T-helper 1 cell treated with Interleukin-12 subunit alpha and Interleukin-12 subunit beta and Interleukin-4 antibody, amounts not matched to agents 30 μg/mL and 1 μg/mL, for 36 hours (primary cell): Measurements from ENCODE around the gene ACVR1B.

Experiments
- H3K27ac Mint-ChIP-seq: one replicate; pipeline ENCODE4 v1.8.0; 2021; ENCODE audit warnings: mild to moderate bottlenecking, mixed read lengths
- H3K27me3 Mint-ChIP-seq: one replicate; pipeline ENCODE4 v1.8.0; 2021; ENCODE audit warnings: low read depth, mixed read lengths
- H3K36me3 Mint-ChIP-seq: one replicate; pipeline ENCODE4 v1.8.0; 2021; ENCODE audit warnings: low read depth, mixed read lengths
- H3K4me1 Mint-ChIP-seq: one replicate; pipeline ENCODE4 v1.8.0; 2021; ENCODE audit warnings: low read depth, mixed read lengths
- H3K4me3 Mint-ChIP-seq: one replicate; pipeline ENCODE4 v1.8.0; 2021; ENCODE audit warnings: mild to moderate bottlenecking, moderate library complexity, mixed read lengths
- H3K9me3 Mint-ChIP-seq: one replicate; pipeline ENCODE4 v1.8.0; 2021; ENCODE audit warnings: mixed read lengths

ACVR1B gene

DNA sequence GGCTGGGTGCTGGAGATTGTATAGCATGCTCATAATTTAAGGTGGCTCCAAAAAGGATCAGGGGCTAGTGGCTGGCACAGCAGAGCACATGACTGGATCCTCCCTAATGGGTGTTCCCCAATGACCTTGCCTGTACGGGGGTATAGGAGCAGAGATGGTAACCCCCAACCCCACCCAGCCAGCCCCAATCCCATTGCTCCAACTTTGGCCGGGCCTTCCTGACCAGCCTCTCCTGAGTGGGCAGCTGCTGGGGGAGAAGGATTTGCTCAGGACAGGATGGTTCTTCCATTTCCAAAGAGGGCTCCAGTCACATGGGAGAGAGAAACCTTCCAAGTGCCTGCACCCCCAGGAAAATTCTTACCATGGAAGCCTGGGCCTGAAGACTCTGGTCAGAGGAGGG lies 84.4 kb downstream of the ACVR1B start:
- no peak overlapping the region for H3K27ac Mint-ChIP-seq
- H3K9me3 Mint-ChIP-seq = no peaks in the 10 kb centered on the region
- peak overlapping the region; percentile 42 for H3K4me3 Mint-ChIP-seq
- H3K4me1 Mint-ChIP-seq = peaks cover 27% of the 10 kb centered on the region
- peaks cover 49% of the 10 kb centered on the region for H3K27me3 Mint-ChIP-seq
- no peaks in the 10 kb centered on the region for H3K36me3 Mint-ChIP-seq

DNA sequence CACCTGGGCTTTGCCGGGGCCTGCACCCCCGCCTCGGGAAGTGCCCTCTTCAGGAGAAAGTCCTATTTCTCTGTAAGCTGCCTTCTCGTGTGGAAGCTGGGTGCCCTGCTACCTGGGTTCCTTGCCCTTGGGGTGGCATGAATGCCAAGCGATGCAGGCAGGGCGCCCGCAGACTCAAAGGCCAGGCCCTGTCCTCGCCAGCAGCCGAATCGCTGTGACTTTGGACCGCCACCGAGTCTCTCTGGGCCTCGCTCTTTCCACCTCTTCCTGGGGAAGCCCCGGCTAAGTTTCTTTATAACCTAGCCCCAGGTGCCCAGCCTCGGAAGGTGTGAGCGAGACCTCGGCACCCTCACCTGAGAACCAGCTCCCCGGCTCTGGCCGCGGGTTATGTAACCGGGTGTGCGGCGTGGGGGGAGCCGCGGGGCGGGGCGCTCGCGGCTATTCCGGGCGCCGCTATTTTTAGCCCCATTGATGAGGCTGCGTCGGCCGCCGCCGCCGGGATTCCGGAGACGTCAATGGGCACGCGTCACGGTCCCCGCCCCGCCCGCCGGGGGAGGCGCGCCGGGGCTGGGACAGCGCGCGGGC lies 85.2 kb downstream of the ACVR1B start:
- Mint-ChIP-seq H3K4me3 (peak overlapping the region; percentile 42), H3K4me1 (peaks cover 29% of the 10 kb centered on the region), H3K27me3 (peaks cover 49% of the 10 kb centered on the region), H3K36me3 (no peaks in the 10 kb centered on the region), H3K9me3 (no peaks in the 10 kb centered on the region), H3K27ac (no peak overlapping the region)

- Mint-ChIP-seq H3K4me3 (no peak overlapping the region), H3K4me1 (peaks cover 33% of the 10 kb centered on the region), H3K36me3 (no peaks in the 10 kb centered on the region), H3K27me3 (peaks cover 47% of the 10 kb centered on the region), H3K9me3 (no peaks in the 10 kb centered on the region), H3K27ac (no peak overlapping the region)
These were observed 85.9 kb downstream of the ACVR1B start for GRCh38 chr12:52037248-52037861.

- no peaks in the 10 kb centered on the region for H3K9me3 Mint-ChIP-seq
- no peaks in the 10 kb centered on the region for H3K36me3 Mint-ChIP-seq
- H3K4me1 Mint-ChIP-seq = peaks cover 28% of the 10 kb centered on the region
- peak overlapping the region; percentile 27 for H3K27ac Mint-ChIP-seq
- H3K27me3 Mint-ChIP-seq = peaks cover 42% of the 10 kb centered on the region
- peak overlapping the region; percentile 63 for H3K4me3 Mint-ChIP-seq
These were observed 86.9 kb downstream of the ACVR1B start for GRCh38 chr12:52038447-52038846.

DNA sequence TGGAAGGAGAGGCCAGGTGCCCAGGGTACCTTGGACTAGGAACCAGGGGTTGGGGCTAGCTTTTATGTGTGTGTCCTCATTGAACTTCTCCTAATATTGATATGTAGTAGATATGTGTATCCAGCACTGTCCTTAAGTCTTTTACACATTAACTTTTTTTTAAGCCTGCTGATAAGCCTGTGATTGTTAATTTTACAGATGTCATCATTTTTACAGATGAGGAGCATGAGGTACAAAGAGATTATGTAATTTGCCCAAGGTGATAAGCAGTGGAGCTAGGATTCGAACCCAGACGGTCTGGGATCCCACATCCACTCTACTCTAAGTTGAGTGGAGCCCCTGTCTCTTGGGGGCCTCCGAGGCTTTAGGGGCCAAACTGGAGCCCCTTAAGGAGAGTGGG lies 89.5 kb downstream of the ACVR1B start:
- H3K27ac Mint-ChIP-seq = no peak overlapping the region
- peaks cover 23% of the 10 kb centered on the region for H3K4me1 Mint-ChIP-seq
- peaks cover 20% of the 10 kb centered on the region for H3K27me3 Mint-ChIP-seq
- H3K36me3 Mint-ChIP-seq = no peaks in the 10 kb centered on the region
- H3K4me3 Mint-ChIP-seq = no peak overlapping the region
- H3K9me3 Mint-ChIP-seq = no peaks in the 10 kb centered on the region

DNA sequence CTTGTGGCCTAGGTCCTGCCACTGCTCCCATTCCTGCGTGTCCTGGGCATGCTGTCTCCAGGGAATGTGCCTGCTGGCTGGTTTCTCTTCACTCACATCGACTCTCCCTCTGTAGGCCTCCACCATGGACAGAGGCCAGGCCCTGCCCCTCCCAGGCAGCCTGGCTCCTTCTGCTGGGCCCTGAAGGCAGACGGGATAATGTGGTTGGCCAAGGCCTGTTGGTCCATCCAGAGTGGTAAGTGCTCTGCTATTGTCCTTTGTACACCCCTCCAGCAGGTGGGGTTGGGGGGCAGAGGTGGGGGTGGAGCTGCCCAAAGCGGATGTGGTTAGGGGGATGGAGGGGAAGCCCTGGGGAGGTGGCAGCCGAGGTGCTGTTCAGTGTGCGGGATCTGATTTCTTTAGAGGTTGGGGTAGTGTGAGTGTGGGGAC lies 90.2 kb downstream of the ACVR1B start:
- Mint-ChIP-seq H3K27me3 (peaks cover 13% of the 10 kb centered on the region), H3K4me1 (peaks cover 26% of the 10 kb centered on the region), H3K27ac (no peak overlapping the region), H3K36me3 (no peaks in the 10 kb centered on the region), H3K9me3 (no peaks in the 10 kb centered on the region), H3K4me3 (no peak overlapping the region)

DNA sequence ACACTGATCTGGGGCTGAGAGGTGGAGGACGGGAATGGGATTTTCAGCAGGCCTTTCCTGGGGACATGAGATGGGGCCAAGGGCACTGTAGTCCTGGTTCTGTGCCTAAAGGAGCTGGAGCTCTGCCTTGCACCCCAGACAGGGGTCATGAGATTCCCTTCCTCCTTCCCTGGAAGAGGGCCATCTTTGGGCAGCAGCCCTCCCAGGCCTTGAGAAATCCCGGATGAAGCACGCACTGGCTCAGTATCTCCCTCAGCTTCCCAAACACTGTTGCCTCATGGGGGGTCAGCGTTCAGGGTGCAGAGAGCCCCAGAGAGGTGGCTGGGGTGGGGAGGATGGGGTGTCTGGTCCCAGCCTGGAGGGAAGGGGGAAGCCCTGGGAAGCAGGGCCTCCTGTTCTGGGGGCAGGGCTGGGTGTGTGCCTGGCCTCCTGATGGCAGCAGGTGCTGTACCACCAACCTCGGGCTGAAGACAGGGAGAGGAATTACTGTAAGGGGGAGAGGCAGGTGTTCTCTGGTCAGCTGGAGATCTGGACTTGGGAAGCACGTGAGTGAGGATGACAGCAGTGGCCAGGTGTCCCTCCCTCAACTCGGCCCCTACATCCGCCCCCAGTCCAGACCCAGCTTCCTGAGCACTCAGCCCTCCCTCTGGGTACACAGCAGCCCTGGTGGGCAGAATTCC lies 91.3 kb downstream of the ACVR1B start:
- Mint-ChIP-seq H3K9me3 (no peaks in the 10 kb centered on the region), H3K4me1 (peaks cover 26% of the 10 kb centered on the region), H3K27ac (no peak overlapping the region), H3K36me3 (no peaks in the 10 kb centered on the region), H3K27me3 (peaks cover 13% of the 10 kb centered on the region), H3K4me3 (no peak overlapping the region)

DNA sequence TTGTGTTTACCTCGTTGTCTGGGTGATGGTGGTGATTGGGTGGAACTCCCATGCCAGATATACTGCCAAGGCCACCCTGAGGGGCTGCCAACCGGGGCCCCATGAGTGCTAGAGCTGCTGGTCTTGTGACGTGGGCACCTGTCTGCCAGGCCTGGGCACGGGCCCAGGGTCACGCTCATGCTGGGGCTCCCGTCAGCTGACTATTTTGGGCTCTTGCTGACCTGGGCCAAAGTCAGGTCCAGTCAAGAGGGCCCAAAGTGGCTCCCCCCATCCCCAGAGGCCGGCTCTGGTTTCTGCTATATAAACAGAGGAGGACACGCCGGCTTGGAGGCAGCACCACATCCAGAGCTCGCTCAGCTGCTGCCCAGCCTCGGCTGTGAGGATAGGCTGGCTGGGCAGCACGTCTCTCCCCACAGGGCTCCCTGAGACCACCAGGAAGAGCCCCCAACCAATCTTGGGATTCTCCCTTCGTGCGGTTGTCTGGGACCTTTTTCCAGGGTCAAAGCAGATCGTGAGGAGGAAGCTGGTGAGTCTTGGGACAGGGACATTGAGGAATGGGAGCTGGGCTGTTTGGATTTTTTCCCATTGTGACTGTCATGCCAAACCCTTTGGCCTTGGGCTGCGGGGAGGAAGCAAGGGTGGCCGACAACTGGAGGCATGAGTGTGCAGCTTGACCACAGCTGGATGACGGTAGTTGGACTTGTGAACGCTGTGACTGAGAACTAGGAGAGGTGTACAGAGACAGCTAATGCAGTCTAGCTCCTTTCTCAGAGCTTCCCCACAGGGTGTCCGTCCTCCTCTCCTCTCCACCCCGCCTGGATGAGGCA lies 92.1 kb downstream of the ACVR1B start:
- H3K4me1 Mint-ChIP-seq = peaks cover 22% of the 10 kb centered on the region
- no peak overlapping the region for H3K4me3 Mint-ChIP-seq
- no peaks in the 10 kb centered on the region for H3K36me3 Mint-ChIP-seq
- H3K9me3 Mint-ChIP-seq = no peaks in the 10 kb centered on the region
- H3K27ac Mint-ChIP-seq = no peak overlapping the region
- H3K27me3 Mint-ChIP-seq = peaks cover 8% of the 10 kb centered on the region

- H3K4me3 Mint-ChIP-seq = no peak overlapping the region
- peaks cover 11% of the 10 kb centered on the region for H3K27me3 Mint-ChIP-seq
- peaks cover 26% of the 10 kb centered on the region for H3K4me1 Mint-ChIP-seq
- H3K36me3 Mint-ChIP-seq = no peaks in the 10 kb centered on the region
- no peaks in the 10 kb centered on the region for H3K9me3 Mint-ChIP-seq
- no peak overlapping the region for H3K27ac Mint-ChIP-seq
These were observed 92.9 kb downstream of the ACVR1B start for GRCh38 chr12:52044292-52044983.

DNA sequence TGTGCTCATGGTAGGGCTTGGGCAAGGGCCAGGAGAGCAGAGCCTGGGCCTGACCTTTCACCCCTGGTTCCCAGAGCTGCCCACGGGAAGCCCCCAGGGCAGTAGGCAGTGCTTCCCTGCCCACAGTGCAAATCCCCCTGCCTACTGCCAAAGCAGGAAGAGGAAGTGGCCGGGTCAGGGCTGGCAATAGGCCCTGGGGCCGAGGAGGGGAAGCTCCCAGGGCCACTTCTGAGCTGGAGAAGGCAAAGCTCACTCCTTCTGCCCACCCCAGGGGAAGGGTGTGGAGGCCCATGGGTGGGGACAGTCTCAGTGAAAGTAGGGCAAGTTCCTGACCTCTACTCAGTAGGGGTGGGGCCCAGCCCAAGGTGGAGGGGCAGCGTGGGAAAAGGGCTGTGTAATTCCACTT lies 94.3 kb downstream of the ACVR1B start:
- Mint-ChIP-seq H3K4me1 (peaks cover 39% of the 10 kb centered on the region), H3K36me3 (no peaks in the 10 kb centered on the region), H3K4me3 (no peak overlapping the region), H3K9me3 (no peaks in the 10 kb centered on the region), H3K27me3 (peaks cover 9% of the 10 kb centered on the region), H3K27ac (no peak overlapping the region)
